DMS114 treated with DMSO at 0.1 percent for 48 hours (cell line): Measurements from ENCODE around the gene ELOB.
A peak's percentile ranks its signal among the peaks of the same experiment; 100 is the strongest.

Experiments
- DNase-seq: peaks from one replicate; lab custom pipeline; 2025; ENCODE audit not compliant: unreplicated experiment; lab: John Stamatoyannopoulos, UW

ELOB gene

DNA sequence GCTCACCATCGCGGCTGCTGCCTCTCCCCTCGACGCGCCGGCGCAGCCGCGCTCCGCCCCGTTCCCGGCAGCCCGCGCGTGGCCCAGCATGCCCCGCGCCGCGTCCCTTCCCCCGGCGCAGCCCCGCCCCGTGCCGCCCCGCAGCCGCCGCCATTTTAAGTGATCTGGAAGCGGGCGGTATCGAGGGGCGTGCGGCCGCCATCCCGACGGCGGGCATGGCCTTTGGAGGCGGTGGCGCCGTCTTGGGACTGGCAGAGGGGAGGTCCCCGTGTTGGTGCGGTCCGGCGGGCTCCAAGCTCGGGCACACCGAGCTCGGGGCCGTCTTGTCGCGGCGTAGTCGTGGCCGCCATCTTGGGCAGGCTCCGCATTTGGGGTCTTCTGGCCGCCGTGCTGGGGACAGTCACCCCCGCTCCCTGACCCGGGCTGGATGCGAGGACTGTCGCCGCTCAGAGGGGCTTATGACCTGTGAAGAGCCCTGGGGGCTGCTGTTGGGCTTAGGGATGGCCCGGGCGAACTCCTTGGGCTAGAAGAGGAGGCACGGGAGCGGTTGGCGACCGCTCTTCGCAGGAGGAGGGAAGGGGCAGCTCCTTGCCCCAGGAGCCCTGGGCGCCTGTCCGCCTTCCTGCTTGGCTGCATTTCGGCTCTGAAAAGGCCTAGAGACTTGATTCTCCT lies at the start of gene ELOB:
Gene ELOB, minus strand, starts transcription at position 50 of the 672 bp plus-strand sequence. Its CDS starts 41 bp downstream, at position 9.
- DNase-seq: peak; percentile 41

GRCh38 chr16:2825906-2826305 lies 48.8 kb upstream of the ELOB start:
- DNase-seq: no peak

- DNase-seq: no peak
Observed at GRCh38 chr16:2825049-2825742, 48.1 kb upstream of the ELOB start.

GRCh38 chr16:2824626-2825025 lies 47.5 kb upstream of the ELOB start:
- DNase-seq: no peak

- DNase-seq: no peak
Observed at GRCh38 chr16:2822496-2822895, 45.4 kb upstream of the ELOB start.

DNA sequence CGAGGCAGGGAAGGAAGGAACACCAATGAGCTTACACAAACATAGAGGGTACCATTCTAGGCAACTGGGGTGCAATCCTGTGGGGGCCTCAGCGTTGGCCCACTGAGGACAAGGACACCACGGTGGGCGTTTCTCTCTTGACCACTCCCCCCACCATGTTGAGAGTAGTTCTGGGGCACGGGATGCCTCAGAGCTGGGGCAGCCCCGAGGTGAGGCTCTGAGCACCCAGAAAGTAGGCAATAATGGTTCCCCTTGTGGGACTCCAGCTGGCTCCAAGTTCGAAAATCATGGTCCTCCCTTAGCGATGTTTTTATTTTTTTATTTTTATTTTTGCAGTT lies 45.0 kb upstream of the ELOB start:
- DNase-seq: no peak

DNA sequence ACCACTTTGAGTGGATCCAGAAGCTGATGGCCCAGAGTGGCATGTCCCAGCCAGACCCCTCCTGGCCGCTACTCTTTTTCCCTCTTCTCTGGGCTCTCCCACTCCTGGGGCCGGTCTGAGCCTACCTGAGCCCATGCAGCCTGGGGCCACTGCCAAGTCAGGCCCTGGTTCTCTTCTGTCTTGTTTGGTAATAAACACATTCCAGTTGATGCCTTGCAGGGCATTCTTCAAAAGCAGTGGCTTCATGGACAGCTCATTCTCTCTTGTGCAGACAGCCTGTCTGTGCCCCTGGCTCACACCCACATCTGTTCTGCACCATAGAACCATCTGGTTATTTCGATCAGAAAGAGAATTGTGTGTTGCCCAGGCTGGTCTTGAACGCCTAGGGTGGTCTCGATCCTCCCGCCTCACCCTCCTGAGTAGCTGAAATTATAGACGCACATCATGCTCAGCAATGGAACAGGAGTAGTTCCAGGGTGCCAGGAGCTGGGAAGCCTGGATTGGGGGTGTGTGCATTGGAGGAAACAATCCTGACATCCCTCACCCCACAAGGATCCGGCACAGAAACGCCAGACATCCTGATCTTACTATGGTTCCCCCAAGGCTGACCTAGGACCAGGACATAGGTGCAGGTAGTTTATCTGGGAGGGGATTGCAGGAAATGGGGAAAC lies 44.5 kb upstream of the ELOB start:
- DNase-seq: no peak

DNA sequence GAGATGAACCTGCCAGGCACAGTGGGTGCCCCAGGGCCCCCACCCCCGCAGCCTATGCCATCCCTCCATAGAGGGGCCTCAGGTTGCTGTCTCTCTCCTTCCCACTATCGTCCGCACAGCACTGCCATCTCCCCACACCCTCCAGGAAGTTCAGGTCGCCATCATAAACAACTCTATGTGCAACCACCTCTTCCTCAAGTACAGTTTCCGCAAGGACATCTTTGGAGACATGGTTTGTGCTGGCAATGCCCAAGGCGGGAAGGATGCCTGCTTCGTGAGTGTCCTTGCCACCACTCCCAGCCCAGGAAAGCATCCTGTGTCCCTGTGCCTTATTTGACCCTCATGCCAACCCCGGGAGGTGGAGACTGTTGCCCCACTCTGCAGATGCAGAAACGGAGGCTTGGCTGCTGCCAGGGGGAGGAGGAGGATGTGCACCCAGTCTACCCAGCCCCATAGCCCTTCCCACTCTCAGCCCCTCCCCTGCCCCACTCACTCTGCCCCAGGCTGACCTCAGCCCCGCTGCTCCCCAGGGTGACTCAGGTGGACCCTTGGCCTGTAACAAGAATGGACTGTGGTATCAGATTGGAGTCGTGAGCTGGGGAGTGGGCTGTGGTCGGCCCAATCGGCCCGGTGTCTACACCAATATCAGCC lies 43.9 kb upstream of the ELOB start:
- DNase-seq: no peak

DNA sequence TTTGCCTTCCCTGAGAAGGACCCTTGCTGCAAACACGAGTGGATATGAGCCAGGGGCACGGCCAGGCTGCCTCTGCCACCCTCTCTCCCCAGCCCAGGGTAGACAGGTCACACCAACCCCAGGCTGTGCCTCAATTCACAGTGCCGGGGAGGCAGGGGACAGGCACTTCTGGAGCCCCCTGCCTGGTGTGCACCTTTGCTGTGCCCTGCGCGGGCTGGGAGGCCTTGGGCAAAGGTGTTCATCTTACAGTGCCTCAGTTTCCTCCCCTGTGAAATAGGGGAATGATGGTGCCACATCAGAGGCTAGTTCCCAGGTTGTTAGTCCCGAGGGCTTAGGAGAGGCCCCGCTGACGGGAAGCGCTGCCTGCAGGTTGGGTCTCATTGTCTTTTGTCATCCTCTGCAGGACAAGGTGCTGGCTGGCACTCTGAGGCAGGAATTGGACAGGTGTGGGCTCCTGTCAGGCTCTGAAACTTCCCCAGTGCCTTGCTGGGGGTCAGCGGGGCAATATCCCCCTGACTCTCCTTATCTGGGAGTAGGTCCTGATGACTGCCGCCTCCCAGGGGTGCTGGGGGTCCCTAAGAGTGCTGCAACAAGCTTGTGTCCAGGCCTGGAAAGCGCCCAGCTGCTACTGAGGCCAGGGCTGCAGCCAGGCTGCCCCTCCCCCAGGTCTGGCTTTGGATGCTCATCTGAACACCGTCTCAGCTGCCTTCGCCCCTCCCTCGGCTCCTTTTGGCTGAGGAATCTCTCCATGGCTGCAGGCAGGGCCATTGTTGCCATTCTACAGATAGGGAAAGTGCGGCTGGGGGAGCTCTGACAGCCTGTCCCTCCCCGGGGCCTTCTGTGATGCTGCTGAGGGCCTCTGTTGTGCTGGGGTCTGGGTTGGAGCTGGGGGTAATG lies 43.1 kb upstream of the ELOB start:
- DNase-seq: no peak

GRCh38 chr16:2819179-2819938 lies 42.3 kb upstream of the ELOB start:
- DNase-seq: no peak

DNA sequence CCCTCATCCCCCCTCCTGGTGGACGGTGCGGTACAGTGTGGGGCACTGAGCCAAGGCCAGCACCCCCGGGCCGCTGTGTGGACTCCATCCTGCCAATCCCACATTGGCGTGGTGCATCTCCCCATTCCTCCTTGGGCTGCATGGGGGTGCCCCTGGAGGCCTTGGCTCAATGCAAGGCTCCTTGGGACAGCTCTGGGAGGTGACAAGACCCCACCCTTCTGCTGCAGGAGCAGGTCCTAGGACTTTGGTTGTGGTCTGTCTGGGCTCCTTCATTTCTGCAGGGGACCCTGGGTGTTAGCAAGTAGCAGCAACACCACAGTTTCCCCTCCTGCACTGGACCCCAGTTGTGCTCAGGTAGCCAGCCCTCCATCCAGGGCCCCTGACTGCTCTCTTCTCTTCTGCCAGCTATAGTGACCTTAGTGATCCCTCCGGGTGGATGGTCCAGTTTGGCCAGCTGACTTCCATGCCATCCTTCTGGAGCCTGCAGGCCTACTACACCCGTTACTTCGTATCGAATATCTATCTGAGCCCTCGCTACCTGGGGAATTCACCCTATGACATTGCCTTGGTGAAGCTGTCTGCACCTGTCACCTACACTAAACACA lies 41.3 kb upstream of the ELOB start:
- no peak for DNase-seq

GRCh38 chr16:2817340-2818271 lies 40.5 kb upstream of the ELOB start:
- DNase-seq: no peak

DNA sequence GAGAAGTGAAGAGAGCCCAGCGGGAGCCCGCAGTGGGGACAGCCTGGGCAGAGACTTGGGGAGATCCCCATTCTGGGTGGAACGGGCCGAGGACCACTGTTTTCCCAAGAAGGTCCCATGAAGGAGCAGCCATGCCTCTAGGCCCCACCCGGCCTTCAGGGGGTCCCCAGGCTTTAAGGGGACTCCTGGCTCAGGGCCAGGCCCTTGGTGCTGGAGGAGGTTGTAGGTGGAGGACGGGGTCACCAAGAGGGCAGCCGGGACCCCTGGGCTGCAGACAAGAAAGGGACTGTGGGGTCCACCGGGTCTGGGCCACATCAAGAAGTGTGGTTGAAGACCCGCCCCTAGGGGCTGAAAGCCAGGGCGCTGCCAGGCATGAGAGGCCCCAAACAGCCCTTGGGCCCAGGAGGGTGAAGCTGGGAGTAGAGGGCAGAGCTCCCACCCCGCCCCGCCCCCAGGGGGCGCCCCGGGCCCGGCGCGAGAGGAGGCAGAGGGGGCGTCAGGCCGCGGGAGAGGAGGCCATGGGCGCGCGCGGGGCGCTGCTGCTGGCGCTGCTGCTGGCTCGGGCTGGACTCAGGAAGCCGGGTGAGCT lies 39.8 kb upstream of the ELOB start, which contains the start of gene PRSS21:
Gene PRSS21, plus strand, starts transcription at position 487 of the 589 bp plus-strand sequence. Its CDS starts 32 bp downstream, at position 519.
- no peak for DNase-seq

DNA sequence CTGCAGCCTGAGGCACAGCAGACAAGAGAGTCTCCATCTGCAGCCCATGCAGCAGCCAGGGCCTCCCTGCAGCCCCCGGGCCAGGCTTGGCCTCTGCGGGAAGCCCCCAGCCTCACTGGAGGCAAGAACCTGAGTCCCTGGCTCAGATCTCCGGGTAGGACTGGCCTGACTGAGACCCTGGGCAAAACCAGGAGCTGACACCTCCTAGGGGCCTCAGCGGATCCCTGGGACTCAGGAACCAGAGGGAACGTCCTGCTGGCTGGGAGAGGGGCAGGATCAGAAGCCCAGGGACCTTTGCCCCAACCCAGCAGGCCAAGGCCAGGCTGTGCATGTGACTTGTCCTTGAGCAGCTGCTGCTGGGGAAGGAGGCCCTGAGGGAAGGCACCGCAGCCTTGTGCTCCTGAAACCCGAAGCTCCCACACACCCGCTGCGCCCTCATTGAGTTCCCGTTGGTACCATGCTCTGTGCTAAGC lies 38.3 kb upstream of the ELOB start:
- DNase-seq: no peak

GRCh38 chr16:2814551-2815298 lies 37.6 kb upstream of the ELOB start:
- DNase-seq: no peak

- DNase-seq: no peak
Observed at GRCh38 chr16:2813771-2814221, 36.7 kb upstream of the ELOB start.
